Activated CD4-positive, alpha-beta T cell treated with anti-CD3 and anti-CD28 coated beads, Interleukin-2, amount 50 U/mL, for 48 hours (primary cell): ENCODE data around the gene EFNA2.

ENCODE experiments used
- DNase-seq, 2 experiments: peaks; one replicate each; pipeline ENCODE4 v3.0.0-alpha.2; 2020

Gene EFNA2

GRCh38 chr19:1260749-1261537 lies 24.7 kb upstream of the EFNA2 start:
- peak; percentile 95 to 97 for DNase-seq

GRCh38 chr19:1261538-1261797 lies 24.2 kb upstream of the EFNA2 start:
- no peak for DNase-seq

GRCh38 chr19:1261798-1262622 lies 23.7 kb upstream of the EFNA2 start:
- peak in 1 of 2 experiments; percentile 44 for DNase-seq

GRCh38 chr19:1262623-1263123 lies 23.0 kb upstream of the EFNA2 start:
- DNase-seq, result no peak

- DNase-seq, result no peak
These were observed 22.5 kb upstream of the EFNA2 start for GRCh38 chr19:1263188-1263587.

- DNase-seq, result no peak
These were observed 20.7 kb upstream of the EFNA2 start for GRCh38 chr19:1264801-1265614.

GRCh38 chr19:1265615-1266128 lies 20.0 kb upstream of the EFNA2 start:
- peak in 1 of 2 experiments; percentile 55 for DNase-seq

- DNase-seq, result peak; percentile 87 to 88
These were observed 19.4 kb upstream of the EFNA2 start for GRCh38 chr19:1266129-1266915.

- peak; percentile 76 to 77 for DNase-seq
These were observed 18.7 kb upstream of the EFNA2 start for GRCh38 chr19:1266916-1267476.

GRCh38 chr19:1267477-1268225 lies 18.0 kb upstream of the EFNA2 start:
- DNase-seq, result no peak

- no peak for DNase-seq
These were observed 17.2 kb upstream of the EFNA2 start for GRCh38 chr19:1268226-1269064.

- peak; percentile 100 for DNase-seq
These were observed 16.6 kb upstream of the EFNA2 start, which contains the start of gene CIRBP for GRCh38 chr19:1269065-1269477. CIRBP (plus strand) TSS chr19:1269332; CDS start chr19:1270934, 1,602 bp downstream.

- peak; percentile 82 to 85 for DNase-seq
These were observed 16.0 kb upstream of the EFNA2 start for GRCh38 chr19:1269478-1270212.

GRCh38 chr19:1270213-1270853 lies 15.3 kb upstream of the EFNA2 start:
- DNase-seq, result peak in 1 of 2 experiments; percentile 46

GRCh38 chr19:1270854-1271527 lies 14.7 kb upstream of the EFNA2 start:
- no peak for DNase-seq

- no peak for DNase-seq
These were observed 13.9 kb upstream of the EFNA2 start for GRCh38 chr19:1271528-1272422.
